HG03039 (cell line): ENCODE data around the gene C12orf42.
A peak's percentile ranks its signal among the peaks of the same experiment; 100 is the strongest.
"Not testable (repeated sequence)": the region's sequence is repeated elsewhere in the genome, so short reads cannot be mapped to it uniquely, and the experiment has no call there.

ENCODE experiments used
- ATAC-seq: cut with Tn5 transposase; IDR thresholded peaks from one replicate; pipeline ENCODE4 v1.9.1; 2021; ENCODE audit warnings: mild to moderate bottlenecking, moderate library complexity; ENCODE audit not compliant: unreplicated experiment

Gene C12orf42

DNA sequence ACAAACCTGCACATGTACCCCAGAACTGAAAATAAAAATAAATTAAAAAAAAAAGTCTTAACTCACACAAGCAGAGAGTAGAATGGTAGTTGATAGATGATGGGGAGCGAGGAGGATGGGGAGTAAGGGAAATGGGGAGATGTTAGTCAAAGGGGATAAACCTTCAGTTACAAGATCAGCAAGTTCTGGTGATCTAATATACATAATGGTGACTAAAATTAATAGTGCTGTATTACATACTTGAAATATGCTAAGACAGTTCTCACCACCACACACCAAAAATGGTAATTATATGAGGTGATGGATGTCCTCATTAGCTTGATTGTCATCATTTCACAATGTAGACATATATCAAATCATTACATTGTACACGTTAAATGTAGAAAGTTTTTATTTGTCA is 3.2 kb upstream of the C12orf42 start:
- no peak for ATAC-seq

DNA sequence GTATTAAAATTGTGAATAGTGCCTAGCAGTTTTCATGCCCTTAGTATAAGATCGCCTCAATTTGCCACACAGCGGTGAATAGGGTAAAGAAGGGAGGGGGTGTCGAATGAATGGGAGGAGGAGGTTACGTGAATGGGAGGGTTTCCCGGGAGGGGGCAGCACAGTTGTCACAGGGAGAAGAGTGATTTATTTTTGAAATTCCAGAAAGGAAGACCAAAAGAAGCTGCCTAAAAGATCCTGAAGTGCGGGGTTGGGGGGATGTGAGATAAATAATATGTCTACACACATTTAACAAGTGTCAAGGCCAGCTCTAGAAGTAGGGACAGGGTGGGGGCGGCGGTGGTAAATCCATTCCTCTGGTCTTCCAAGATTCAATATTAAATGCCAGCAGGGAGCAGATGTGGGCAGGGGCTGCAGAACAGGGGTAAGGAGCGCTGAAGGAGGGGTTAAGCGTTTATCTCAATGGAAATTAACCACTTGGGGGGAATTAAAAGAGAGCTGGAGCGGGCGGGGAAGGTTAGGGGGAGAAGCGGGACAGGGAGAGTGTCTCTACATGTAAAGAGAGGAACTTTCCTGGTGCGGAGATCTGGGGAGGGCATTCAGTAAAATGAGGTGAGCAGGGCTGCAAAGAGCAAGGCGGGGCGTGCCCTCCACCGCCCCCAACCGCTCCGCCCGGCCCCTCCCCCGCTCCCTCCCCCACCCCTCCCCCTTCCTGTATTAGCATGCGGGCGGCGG is 867 bp downstream of the C12orf42 start:
- no peak for ATAC-seq

GRCh38 chr12:103494051-103494733 is 1.6 kb downstream of the C12orf42 start:
- no peak for ATAC-seq

DNA sequence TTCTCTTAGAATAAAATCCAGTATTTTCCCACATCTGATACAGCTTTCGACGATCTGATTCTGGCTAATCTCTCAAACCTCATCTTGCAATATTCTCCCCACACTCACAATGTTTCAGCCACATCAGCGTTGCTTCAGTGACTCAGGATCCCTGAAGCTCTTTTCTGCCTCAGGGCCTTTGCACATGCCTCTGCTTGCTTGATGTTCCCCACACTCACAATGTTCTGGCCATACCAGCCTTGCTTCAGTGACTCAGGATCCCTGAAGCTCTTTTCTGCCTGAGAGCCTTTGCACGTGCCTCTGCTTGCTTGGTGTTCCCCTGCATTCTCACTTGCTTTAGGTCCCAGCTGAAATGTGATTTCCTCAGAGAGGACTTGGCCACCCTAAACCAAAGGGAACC is 2.6 kb downstream of the C12orf42 start:
- no peak for ATAC-seq

DNA sequence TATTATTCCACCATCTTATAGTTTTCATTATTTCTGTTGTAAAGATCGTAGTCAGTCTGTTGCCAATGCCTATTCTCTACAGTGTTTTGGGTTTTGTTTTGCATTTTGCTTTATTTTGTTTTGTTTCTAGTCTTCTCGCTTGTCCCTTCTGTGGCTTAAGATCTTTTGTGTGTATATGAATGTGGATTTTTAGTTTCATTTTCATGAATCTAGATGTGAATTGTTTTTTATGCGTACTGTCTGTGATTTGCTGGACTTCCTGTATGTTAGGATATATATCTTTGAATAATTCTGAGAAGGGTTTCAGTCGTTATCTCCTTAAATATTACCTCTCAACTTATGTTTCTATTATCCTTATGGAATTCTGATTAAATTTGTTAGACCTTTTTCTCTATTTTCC is 13.4 kb downstream of the C12orf42 start:
- no peak for ATAC-seq

GRCh38 chr12:103475073-103475472 is 20.7 kb downstream of the C12orf42 start:
- no peak for ATAC-seq

DNA sequence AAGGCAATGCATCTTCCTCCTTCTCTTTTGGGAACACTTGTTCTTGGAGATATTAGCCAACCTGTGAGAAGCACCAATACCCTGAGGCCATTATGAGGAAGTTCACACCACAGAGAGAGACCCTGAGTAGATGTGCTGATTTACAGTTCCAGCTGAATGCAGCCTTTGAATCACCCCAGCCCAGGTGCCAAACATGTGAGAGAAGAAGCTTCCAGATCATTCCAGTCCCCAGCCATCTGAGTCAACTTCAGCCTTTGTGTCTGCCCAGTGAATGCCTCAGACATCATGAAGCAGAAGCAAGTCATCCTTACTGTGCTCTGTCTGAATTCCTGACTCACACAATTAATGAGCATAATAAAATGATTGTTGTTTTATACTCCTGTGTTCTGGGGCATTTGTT is 25.1 kb downstream of the C12orf42 start:
- no peak for ATAC-seq

DNA sequence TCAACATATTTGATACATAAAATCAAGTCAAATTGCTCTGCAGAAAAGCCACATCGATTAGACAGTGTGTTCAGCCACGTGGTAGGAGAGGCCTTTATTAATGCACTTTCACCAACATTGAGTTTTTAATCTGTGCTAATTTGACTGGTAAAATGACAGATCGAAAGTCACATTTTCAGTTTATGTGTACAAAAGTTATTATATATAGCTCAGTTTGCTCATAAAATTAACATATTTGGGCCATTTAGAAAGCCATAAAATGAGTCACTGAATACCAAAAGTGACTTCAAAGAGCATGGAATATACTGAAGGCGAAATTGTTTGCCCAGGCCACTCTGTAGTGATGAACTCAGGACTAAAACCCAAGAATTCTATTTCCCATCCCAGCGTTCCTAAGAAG is 26.0 kb downstream of the C12orf42 start:
- ATAC-seq: no peak

- no peak for ATAC-seq
Measured at GRCh38 chr12:103468837-103469236, 26.9 kb downstream of the C12orf42 start.

GRCh38 chr12:103462675-103463074 is 33.1 kb downstream of the C12orf42 start:
- peak; percentile 93 for ATAC-seq

DNA sequence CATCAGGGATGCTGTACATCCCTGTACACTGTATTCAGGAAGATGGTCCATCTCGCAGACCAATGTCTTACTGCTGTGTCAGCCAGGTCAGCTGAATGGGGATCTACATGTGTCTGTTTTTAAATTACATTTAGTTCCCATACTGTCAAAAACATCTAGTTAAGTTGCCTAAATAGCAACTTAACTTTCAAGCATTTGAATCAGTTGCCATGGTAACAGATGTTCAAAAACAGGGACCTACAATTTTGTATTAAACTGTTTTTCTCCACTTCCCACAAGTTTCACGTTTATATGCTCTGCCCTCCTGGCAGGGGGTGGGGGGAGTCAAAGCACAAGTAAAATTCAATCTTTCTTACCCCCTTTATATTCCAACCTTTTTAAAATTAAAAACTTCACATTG is 38.3 kb downstream of the C12orf42 start:
- ATAC-seq: no peak

GRCh38 chr12:103456006-103456405 is 39.8 kb downstream of the C12orf42 start:
- no peak for ATAC-seq

DNA sequence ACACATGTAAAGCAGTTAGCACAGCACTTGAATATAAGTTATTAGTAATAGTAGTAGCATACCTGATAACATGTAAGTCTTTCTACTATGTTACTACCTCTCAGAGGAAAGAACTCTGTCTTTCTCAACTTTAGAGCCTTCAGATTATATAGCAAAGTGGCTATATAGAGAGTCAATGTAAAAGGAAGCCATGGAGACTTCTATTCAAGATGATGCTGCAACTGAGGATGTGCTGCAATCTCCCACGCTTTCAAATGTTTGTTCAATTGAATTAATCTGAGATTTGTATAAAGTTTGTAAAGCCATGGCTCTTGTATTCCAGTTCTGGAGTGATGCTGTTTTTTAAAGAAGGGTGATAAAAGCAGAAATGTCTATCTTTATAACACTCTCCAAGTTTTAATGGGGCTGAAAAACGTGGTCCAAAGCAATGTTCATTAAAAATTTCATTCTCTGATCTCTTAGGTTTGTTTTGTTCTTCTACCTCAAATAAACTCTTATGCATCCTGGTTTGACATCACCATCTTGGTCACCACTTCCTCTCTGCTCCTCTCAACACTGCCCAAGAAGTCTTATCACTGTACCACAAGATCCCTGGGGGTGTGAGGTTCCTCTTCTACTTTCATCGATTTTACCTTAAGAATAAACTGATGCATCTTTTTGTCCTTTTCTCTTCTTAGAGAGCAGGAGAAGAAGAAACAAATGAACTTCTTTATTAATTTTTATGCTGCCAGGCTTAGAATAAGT is 40.6 kb downstream of the C12orf42 start:
- ATAC-seq: no peak

DNA sequence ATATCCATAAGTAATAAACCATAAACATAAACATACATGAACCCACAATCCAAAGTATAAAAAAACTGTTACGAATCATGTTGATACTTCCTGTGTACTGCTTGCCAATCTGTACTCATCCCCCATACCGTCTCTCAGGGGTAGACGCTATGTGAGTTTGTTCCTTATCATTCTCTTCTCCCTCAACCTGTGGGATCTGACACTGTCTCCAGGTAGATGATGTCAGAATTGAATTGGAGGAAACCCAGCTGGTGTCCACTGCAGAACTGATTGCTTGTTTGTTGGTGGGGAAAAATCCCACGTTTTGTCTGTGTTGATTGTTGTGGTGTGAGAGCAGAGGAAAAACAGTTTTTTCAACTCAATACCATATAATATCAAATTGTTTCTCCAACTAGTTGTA is 50.8 kb downstream of the C12orf42 start:
- no peak for ATAC-seq

- no peak for ATAC-seq
Measured at GRCh38 chr12:103442822-103443221, 52.9 kb downstream of the C12orf42 start.

DNA sequence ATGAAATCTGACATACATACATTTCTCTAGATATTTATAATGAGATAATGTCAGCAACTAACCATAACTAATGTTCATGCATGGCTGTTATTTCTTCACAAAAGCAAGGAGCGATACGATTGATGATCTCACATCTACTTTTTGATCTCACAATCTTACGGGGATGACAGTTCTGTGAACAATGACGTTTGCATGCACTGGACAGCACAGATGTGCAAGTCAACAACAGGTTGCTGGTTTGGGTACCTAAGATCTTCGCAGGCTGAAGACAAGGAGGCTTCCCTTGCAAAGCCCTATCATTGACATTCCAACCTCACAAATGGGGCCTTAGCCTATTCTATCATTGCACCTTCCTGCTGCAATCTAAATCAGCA is 53.6 kb downstream of the C12orf42 start:
- ATAC-seq: peak; percentile 17

DNA sequence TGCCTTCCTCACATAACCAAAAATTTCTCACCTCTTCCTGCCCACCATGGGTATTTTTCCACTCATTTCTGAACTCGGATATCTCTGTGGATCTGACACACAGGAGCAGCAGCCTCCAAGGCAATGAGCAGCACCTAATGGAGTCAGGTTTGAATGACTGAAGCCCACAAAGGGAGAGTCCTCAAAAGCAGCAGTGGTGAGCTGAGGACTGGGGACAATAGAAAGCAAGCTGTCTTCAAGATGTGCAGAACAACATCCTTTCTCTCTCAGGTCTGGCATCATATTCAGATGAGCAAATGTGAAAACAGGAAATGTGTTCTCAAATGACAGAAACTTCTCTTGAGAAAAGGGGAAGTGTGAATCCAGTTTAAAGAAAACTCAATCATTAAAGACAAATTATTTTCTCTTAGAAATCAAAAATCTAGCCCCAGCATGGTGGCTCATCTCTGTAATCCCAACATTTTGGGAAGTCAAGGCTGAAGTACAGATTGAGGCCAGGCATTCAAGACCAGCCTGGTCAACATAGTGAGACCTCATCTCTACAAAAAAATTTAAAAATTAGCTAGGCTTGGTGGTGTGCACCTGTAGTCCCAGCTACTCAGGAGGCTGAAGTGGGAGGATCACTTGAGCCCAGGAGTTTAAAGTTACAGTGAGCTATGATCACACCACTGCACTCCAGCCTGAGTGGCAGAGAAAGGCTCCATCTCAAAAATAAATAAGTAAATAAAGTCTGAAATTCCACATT is 54.2 kb downstream of the C12orf42 start:
- ATAC-seq: peak; percentile 97

DNA sequence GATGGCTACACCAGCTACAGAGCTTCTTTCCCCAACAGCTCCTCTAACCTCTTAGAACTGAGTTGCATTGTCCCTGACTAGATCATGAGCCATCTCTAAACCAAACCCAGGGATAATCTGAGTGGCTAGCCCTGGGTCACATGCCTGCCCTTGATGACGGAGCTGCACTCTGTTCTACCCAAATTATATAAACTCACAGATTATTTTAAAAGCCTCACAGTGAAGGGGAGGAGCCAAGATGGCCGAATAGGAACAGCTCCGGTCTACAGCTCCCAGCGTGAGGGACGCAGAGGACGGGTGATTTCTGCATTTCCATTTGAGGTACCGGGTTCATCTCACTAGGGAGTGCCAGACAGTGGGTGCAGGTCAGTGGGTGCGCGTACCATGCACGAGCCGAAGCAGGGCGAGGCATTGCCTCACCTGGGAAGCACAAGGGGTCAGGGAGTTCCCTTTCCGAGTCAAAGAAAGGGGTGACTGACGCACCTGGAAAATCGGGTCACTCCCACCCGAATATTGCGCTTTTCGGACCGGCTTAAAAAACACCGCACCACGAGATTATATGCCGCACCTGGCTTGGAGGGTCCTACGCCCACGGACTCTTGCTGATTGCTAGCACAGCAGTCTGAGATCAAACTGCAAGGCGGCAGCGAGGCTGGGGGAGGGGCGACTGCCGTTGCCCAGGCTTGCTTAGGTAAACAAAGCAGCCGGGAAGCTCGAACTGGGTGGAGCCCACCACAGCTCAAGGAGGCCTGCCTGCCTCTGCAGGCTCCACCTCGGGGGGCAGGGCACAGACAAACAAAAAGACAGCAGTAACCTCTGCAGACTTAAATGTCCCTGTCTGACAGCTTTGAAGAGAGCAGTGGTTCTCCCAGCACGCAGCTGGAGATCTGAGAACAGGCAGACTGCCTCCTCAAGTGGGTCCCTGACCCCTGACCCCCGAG is 61.3 kb downstream of the C12orf42 start:
- not testable (repeated sequence) for ATAC-seq

DNA sequence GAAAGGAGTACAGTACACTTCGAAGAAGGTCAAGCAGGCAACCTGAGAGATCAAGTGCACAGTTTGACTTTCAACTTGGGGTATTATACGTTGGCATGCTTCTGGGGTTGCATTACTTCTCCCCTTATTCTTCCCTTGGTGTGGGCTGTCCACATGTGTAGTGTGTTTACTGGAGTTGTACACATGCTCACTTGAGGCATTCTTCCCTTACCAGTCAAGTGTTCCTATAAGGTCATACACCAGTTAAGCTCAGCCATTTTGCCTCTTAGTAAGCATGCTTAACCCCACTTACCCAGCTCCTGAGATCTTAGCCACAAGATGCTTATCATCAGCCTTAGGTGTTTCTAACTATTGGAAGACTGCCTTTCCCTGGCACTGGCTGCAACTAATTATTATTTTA is 63.8 kb downstream of the C12orf42 start:
- no peak for ATAC-seq

DNA sequence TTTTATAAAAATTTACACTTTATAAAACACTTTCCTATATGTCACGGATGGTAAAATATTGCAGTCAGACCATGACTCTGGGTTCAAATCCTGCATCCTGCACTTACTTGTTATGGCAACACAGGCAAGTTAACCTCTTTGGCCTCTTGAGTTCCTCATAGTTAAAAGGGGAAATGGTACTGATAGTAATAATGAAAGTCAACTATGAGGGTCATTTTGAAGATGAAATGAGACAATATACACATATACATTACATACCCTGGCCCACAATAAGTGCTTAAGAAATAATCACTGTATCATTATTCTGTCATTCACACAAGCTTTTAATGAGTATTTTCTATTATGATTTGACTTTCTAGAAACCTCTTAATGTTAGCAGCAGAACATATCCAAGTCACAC is 64.4 kb downstream of the C12orf42 start:
- no peak for ATAC-seq
